ENCODE measurements around the gene OAT. TPM values are rescaled to one million over a fixed set of nuclear protein-coding genes. Genes with fewer than 3 reads are reported as not detected.

OAT gene
- total RNA-seq, 4 donors from 2014 or later, result 63.5 to 98.1 (median 92.1) TPM

- H3K4me3 ChIP-seq (ENCODE audit: low read depth, poor library complexity, severe bottlenecking), result peak overlapping the region; percentile 90
- 3 to 4% methylated on average over 29 to 40 of the region's 64 CpGs for WGBS, 2 donors
- TF ChIP-seq CTCF (IDR thresholded peaks at IDR 0.05) (no peak), POLR2A (IDR thresholded peaks at IDR 0.05) (no peak)
- intact Hi-C loops (cut with DNase I; ENCODE audit: low total_unique reads), result no loop called here
- peak; percentile 33 to 90 for DNase-seq (ENCODE audit: low spot score in 2 of 2)
Measured at GRCh38 chr10:124417895-124418725, 613 bp downstream of the OAT start.

- intact Hi-C loops (cut with DNase I; ENCODE audit: low total_unique reads), result no loop called here
- 43 to 50% methylated on average over 6 of the region's 6 CpGs for WGBS, 2 donors
- no peak for TF ChIP-seq POLR2A (IDR thresholded peaks at IDR 0.05)
- no peak for TF ChIP-seq CTCF (IDR thresholded peaks at IDR 0.05)
- no peak for DNase-seq (ENCODE audit: low spot score in 2 of 2)
- no peak overlapping the region for H3K4me3 ChIP-seq (ENCODE audit: low read depth, poor library complexity, severe bottlenecking)
Measured at GRCh38 chr10:124416733-124417132, 2.0 kb downstream of the OAT start.

- no peak overlapping the region for H3K4me3 ChIP-seq (ENCODE audit: low read depth, poor library complexity, severe bottlenecking)
- 43 to 51% methylated on average over 2 of the region's 2 CpGs for whole genome bisulfite sequencing, 2 donors
- intact Hi-C loops (cut with DNase I; ENCODE audit: low total_unique reads), result no loop called here
- DNase-seq (ENCODE audit: low spot score in 2 of 2), result peak in 1 of 2 donors; percentile 26
- no peak for TF ChIP-seq CTCF (IDR thresholded peaks at IDR 0.05)
- no peak for TF ChIP-seq POLR2A (IDR thresholded peaks at IDR 0.05)
Measured at GRCh38 chr10:124415210-124415609, 3.5 kb downstream of the OAT start.

GRCh38 chr10:124414076-124414475, 4.6 kb downstream of the OAT start:
- H3K4me3 ChIP-seq (ENCODE audit: low read depth, poor library complexity, severe bottlenecking), result no peak overlapping the region
- TF ChIP-seq CTCF (IDR thresholded peaks at IDR 0.05), result no peak
- no peak for TF ChIP-seq POLR2A (IDR thresholded peaks at IDR 0.05)
- no peak for DNase-seq (ENCODE audit: low spot score in 2 of 2)
- WGBS, 2 donors, result 23 to 25% methylated on average over 4 of the region's 4 CpGs
- intact Hi-C loops (cut with DNase I; ENCODE audit: low total_unique reads), result no loop called here

DNA sequence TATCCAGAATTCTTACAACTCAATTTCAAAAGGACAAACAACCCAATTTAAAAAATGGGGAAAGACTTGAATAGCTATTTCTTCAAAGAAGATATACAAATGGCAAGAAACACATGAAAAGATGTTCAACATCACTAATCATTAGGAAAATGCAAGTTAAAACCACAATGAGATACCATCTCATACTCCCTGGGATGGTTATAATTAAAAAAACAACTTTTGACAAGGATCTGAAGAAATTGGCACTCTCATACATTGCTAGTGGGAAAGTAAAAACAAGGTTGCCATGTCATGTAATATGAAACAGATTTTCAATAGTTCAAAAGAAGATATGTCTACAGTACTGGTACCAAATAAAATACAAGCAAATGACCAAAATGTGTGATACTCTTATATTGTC, 9.0 kb downstream of the OAT start:
- DNase-seq (ENCODE audit: low spot score in 2 of 2), result no peak
- no peak overlapping the region for H3K4me3 ChIP-seq (ENCODE audit: low read depth, poor library complexity, severe bottlenecking)
- TF ChIP-seq POLR2A (IDR thresholded peaks at IDR 0.05), result no peak
- intact Hi-C loops (cut with DNase I; ENCODE audit: low total_unique reads), result no loop called here

- TF ChIP-seq CTCF (IDR thresholded peaks at IDR 0.05) (no peak), POLR2A (IDR thresholded peaks at IDR 0.05) (no peak)
- WGBS, 2 donors, result 96 to 99% methylated on average over 2 of the region's 2 CpGs
- intact Hi-C loops (cut with DNase I; ENCODE audit: low total_unique reads), result no loop called here
- H3K4me3 ChIP-seq (ENCODE audit: low read depth, poor library complexity, severe bottlenecking), result no peak overlapping the region
- DNase-seq (ENCODE audit: low spot score in 2 of 2), result peak in 1 of 2 donors; percentile 36
Measured at GRCh38 chr10:124408357-124408756, 10.4 kb downstream of the OAT start.
